ENCODE data around the gene ANKRD42.
"Not testable (repeated sequence)": the region's sequence is repeated elsewhere in the genome, so short reads cannot be mapped to it uniquely, and the experiment has no call there.

Gene ANKRD42

DNA sequence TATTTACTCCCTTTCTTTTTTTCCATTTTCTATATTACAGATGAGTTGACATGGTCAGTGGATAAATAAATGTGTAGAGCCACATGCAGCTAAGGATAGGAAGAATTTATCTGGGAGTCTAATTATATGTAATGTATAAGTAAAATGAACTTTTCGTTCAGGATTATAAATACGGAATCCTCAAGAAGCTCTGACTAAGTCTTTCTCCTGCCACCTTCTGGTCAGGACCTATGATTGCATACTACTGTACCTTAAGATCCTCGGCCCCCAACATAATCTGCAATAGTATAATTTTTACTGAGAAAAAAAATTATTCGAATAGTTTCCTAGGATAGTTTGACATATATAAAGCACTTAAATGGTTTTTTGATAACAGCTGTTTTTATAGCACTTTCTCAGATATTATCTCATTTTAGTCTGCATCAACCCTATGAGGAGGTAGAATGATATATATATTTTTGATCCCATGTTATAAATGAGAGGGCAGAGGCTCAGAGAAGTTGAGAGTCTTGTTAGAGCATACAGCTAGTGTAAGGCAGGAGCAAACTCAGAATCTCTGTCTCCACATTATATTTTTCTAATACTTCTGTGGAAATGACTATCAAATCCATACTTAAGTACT is 56.6 kb downstream of the ANKRD42 start:
- peak; percentile 53 for FAIRE-seq

GRCh38 chr11:83252266-83252665 is 58.8 kb downstream of the ANKRD42 start:
- FAIRE-seq = no peak

- FAIRE-seq = no peak
These were observed 59.4 kb downstream of the ANKRD42 start for GRCh38 chr11:83252941-83253340.

DNA sequence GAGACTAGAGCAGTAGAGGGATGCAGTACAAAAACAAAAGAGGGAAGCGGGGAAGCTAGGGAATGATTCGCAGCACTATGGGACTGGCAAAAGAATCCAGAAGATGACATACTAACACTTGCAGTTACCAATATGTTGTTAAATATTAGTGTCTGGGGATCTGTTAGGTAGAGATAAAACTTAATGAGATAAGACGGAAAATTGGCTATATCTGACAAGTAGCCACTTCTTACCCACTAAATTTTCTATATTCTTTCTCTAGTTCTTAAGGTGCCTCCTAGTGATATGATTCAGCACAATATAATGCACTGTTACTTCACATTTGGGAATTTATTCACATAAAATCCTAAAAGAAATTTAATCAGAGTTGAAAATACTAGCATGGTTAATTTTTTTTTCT is 61.9 kb downstream of the ANKRD42 start:
- FAIRE-seq = no peak

GRCh38 chr11:83256602-83257340 is 63.3 kb downstream of the ANKRD42 start:
- FAIRE-seq = no peak

DNA sequence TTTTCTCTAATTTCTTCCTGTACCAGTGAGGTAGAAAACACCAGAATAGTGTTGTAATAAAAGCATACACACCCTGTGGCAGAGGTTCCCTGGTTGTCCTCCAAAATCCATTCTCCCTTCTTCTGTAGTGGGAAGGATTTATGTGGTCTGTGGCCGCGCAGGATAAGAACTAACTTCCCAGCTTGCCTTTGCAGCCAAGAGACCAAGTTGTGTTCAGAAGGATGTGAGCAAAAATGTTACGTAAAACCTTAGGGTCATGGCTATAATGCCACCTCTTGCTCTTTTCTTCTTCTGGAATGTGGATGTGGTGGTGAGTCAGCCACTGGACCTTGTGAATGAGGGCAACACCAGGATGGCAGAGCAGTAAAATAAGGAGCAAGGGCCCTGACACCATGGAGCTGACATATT is 64.3 kb downstream of the ANKRD42 start:
- no peak for FAIRE-seq

- no peak for FAIRE-seq
These were observed 66.0 kb downstream of the ANKRD42 start for GRCh38 chr11:83259559-83259958.

DNA sequence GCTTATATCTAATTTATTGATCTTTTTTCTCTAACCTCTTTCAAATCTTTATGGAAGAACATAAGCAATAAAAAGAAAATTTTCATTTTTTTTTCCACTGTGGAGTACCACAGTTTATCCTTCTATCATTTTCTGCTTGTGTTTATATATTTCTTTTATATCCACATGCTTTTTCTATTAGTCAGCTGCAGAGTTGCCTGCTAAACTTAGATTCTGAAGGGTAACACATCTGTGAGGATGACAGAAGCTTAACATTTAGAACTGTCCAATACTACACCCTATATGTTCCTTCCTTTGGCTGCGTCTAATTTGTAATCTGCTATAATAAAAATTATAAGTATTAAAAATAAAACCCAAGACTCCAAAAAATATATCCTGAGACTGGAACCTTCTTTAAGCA is 71.8 kb downstream of the ANKRD42 start:
- FAIRE-seq = no peak

- not testable (repeated sequence) for FAIRE-seq
These were observed 75.6 kb downstream of the ANKRD42 start for GRCh38 chr11:83269080-83269479.

- FAIRE-seq = not testable (repeated sequence)
These were observed 78.2 kb downstream of the ANKRD42 start for GRCh38 chr11:83271734-83272133.

DNA sequence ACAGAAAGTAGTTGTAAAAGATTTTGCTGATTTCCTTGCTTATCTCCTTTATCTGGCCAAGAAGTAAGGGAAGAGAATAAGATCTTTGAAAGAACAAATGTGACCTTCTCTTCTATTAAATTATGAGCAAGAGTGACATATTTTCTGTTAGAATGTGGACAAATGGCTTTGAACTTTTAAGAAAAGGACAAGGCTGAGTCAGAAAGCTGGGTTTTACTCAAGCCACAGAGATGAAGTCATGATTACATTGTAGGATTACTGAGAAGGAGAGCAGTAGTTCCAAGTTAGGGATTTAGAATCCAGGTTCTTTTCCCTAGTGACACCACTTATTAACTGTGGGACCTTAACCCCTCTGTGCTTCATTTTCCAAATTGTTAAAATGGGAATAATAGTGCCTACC is 79.1 kb downstream of the ANKRD42 start:
- FAIRE-seq = no peak

GRCh38 chr11:83275888-83276641 is 82.6 kb downstream of the ANKRD42 start:
- no peak for FAIRE-seq

DNA sequence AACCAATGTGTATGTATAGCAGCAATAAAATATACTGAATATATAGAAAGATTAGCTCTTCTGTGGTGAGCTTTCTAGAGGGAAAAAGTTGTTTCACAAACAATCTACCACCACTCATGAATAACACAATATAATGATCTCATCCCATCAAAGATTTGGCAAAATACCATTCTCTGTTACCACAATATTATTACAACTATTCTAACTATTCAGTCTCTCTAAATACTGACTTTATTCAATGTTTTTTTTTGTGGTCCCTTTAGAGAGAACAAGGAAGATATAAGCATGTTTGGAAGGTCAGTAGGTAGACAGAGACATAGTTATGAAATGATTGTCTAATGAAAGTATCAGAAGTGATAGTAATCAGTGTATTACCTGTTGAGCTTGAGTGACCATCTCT is 84.8 kb downstream of the ANKRD42 start:
- no peak for FAIRE-seq

DNA sequence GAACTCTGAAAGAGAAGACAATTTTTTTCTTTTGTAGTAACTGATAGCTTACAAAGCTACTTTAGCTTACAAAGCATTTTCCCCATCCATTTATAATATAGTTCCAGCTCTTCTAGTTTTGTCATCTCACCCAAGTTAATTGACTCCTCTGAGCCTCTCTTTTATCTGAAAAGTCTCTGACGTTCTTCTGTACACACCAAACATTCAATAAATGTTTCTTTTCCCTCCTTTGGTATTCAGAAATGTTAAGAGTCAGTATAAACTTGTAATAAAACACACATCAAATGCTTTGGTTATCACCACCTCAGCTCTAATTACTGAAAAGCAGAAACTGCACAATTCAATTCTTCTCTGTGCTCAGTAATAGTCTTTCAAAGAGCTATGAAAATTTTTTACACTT is 86.7 kb downstream of the ANKRD42 start:
- FAIRE-seq = no peak

DNA sequence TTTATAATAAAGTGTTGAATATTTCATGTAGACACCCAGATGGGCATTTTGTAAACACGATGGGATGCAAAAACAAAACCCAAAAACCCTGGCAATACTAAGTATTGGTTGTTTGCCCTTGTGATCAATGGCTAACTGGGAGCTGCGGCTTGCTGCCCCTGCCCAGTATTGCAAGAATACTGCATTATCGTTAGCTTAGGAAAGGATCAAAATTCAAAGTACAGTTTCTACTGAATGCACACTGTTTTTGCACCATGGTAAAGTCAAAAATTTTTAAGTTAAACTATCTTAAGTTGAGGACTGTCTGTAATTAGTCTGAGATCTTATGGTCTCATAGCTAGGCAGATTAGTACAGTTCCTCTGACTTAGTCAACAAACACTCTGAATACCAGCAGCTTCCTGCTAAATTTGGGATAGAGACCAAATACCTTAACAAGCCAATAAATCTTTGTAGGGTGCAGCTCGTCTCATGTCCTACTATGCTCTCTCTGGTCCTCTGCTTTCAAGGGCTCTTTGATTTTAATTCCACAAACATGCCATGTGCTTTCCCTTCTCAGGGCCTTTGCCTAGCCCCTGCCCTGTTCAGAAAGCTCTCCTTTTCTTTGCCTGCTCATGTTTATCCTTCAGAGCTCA is 88.7 kb downstream of the ANKRD42 start:
- no peak for FAIRE-seq

DNA sequence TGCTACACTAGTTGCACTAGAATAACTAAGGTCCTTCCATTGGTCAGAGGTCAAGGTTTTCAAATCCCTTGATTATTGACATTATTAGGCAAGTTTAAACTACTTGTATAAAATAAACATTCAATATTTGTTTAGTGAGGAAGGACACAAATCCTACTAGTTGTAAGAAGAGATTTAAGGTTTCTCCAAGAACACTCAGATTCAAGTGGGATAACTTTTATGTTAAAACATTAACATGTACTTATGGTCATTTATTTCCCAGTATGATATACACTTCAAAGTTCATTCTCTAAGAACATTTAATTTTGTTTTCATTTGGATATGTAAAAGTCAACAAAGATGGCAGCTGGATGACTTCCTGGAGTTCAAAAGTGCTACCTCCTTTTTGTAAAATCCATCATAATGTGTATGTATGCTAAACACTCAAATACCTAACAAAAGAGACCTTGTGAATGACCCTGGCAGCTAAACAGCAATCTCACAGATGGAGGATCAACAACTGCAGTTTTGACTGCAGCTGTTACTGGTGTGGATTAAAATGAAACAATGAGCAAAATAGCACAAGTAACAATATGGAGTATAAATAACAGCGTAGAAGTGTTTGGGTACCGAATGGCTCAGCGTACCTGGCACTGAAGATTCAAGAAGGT is 91.1 kb downstream of the ANKRD42 start:
- no peak for FAIRE-seq

GRCh38 chr11:83285151-83285770 is 91.7 kb downstream of the ANKRD42 start:
- no peak for FAIRE-seq

DNA sequence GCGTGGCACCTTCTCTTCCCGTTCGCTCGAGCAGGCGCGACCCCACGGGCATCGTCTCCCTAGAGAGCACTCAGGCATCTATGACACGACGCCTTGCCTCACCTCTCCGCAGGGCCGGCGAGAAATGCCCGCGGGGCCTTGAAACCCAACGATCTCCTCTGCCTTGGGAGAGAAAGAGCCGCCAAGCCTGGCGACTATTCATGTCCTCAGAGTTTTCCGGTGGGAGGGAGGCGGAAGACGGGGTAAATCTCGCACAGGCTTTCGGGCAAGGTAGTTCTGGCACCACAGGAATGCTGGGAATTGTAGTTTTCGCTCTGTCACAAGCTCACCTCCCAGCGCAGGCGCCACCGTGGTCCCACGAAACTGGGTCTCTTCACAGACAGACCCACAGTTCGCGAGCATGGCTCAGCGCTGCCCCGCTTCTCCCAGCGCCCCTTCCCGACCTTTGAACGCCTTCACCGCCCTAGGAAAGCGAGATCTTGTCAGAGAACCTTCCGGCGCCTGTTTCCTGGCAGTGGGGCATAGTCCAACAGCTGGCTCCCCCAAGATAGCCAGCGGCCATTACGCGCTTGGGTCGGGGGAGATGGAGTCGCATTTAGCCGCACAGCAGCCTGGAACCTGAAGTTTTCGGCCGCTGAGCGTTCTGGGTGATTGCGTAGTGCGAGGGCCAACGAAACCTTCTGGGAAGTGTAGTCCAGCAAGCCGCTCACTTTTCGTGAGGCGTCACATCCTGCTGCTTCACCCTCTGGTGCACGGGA is 92.4 kb downstream of the ANKRD42 start, which contains the start of gene CCDC90B:
Gene CCDC90B, minus strand, starts transcription at position 597 of the 758 bp plus-strand sequence. Its CDS starts 395 bp downstream, at position 202.
- peak; percentile 79 for FAIRE-seq

DNA sequence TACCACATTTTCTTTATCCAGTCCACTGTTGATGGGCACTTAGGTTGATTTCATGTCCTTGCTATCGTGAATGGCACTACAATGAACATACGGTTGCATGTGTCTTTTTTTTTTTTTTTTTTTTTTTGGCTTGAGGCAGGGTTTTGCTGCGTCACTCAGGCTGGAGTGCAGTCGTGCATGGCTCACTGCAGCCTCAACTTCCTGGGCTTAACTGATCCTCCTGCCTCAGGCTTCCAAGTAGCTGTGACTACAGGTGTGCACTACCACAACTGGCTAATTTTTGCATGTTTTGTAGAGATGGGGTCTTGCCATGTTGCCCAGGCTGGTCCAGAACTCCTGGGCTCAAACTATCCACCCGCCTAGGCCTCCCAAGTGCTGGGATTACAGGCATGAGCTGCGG is 94.1 kb downstream of the ANKRD42 start:
- no peak for FAIRE-seq

DNA sequence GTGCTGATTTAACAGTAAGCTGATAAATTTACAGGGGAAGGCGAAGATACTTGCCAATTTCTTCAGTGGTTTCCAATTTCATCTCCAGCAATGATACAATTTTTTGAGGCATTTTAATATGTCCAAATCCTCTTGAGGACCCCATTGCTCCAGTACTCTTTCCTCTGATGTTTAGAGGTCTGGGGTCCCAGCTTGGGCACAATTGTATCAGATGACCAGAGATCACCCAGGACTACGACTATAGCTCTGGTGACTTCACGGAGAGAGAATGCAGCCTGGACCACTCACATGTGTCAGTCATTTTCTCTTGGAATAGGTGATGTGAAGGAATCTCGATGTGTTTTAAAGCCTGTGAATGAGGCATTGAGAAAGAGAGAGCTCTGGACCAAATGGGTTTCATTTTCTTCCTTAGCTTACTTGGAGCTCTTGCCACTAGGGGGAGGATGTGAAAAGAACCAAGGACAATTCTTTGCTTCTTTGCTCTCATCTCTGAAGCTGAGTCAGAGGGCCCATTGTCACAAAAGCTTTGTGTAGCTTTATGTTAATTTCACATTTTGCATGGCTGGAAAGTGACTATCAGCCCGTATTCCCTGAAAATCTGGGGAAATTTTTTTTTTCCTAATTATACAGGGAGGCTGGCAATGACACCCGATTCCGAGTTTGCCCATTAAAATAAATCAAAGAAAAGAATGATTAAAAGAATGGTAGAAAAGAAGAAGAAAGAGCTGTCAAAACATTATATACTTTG is 99.4 kb downstream of the ANKRD42 start:
- FAIRE-seq = peak; percentile 52

GRCh38 chr11:83293457-83293774 is 99.9 kb downstream of the ANKRD42 start:
- FAIRE-seq = no peak

Measured in TTC549 (cell line).